ENCODE measurements around the gene MIB1. TPM values are rescaled to one million over a fixed set of nuclear protein-coding genes. Genes with fewer than 3 reads are reported as not detected.
A peak's percentile ranks its signal among the peaks of the same experiment; 100 is the strongest.

MIB1 gene
- total and polyA plus RNA-seq, 9 of the 15 experiments (the other 6 are each of a cell fraction or from before 2014, with no cell fraction given): 7.2 to 43.8 (median 23.2) TPM

GRCh38 chr18:21704603-21705364 lies 35.8 kb upstream of the MIB1 start, which contains the start of gene ABHD3 (continued):
- TF ChIP-seq ADNP (tag; IDR thresholded peaks at IDR 0.05): no peak
- TF ChIP-seq ZNF175 (CRISPR knock-in tag; IDR thresholded peaks at IDR 0.05; ENCODE audit: low read depth): no peak
- no peak for TF ChIP-seq TCF3 (CRISPR knock-in tag; IDR thresholded peaks at IDR 0.05)
- TF ChIP-seq BMI1 (IDR thresholded peaks at IDR 0.05; ENCODE audit: low read length): no peak
- no peak for TF ChIP-seq ZNF77 (CRISPR knock-in tag; IDR thresholded peaks at IDR 0.05)
- no peak for TF ChIP-seq CLOCK (CRISPR knock-in tag; IDR thresholded peaks at IDR 0.05; ENCODE audit: borderline replicate concordance)
- 0 out of 2 replicates have a peak, but pooled peaks have one; percentile 31 for TF ChIP-seq TRIM28 (IDR thresholded peaks at IDR 0.05)
- TF ChIP-seq XRCC4 (IDR thresholded peaks at IDR 0.05; ENCODE audit: extremely low read depth, insufficient read depth, insufficient read length): no peak
- TF ChIP-seq ZNF316 (IDR thresholded peaks at IDR 0.05): no peak
- TF ChIP-seq ZNF668 (CRISPR knock-in tag; IDR thresholded peaks at IDR 0.05): no peak
- TF ChIP-seq XRCC5 (IDR thresholded peaks at IDR 0.05; ENCODE audit: low read depth, low read length): peak; percentile 34; the same call in 1 of the 2 replicates
- TF ChIP-seq RAD21 (CRISPR knock-in tag; conservative IDR thresholded peaks at IDR 0.05 in 1 of 2, IDR thresholded peaks at IDR 0.05 in 1 of 2): no peak; a peak in 1 of 4 replicates
- no peak for TF ChIP-seq FOXK2 (conservative IDR thresholded peaks at IDR 0.05 in 1 of 2, IDR thresholded peaks at IDR 0.05 in 1 of 2; ENCODE audit: low read depth in 2 of 2)
- TF ChIP-seq, protein P1, sequence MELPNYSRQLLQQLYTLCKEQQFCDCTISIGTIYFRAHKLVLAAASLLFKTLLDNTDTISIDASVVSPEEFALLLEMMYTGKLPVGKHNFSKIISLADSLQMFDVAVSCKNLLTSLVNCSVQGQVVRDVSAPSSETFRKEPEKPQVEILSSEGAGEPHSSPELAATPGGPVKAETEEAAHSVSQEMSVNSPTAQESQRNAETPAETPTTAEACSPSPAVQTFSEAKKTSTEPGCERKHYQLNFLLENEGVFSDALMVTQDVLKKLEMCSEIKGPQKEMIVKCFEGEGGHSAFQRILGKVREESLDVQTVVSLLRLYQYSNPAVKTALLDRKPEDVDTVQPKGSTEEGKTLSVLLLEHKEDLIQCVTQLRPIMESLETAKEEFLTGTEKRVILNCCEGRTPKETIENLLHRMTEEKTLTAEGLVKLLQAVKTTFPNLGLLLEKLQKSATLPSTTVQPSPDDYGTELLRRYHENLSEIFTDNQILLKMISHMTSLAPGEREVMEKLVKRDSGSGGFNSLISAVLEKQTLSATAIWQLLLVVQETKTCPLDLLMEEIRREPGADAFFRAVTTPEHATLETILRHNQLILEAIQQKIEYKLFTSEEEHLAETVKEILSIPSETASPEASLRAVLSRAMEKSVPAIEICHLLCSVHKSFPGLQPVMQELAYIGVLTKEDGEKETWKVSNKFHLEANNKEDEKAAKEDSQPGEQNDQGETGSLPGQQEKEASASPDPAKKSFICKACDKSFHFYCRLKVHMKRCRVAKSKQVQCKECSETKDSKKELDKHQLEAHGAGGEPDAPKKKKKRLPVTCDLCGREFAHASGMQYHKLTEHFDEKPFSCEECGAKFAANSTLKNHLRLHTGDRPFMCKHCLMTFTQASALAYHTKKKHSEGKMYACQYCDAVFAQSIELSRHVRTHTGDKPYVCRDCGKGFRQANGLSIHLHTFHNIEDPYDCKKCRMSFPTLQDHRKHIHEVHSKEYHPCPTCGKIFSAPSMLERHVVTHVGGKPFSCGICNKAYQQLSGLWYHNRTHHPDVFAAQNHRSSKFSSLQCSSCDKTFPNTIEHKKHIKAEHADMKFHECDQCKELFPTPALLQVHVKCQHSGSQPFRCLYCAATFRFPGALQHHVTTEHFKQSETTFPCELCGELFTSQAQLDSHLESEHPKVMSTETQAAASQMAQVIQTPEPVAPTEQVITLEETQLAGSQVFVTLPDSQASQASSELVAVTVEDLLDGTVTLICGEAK (IDR thresholded peaks at IDR 0.05): 0 out of 2 replicates have a peak, but pooled peaks have one; percentile 20
- TF ChIP-seq, protein P1 (CRISPR knock-in tag; IDR thresholded peaks at IDR 0.05): no peak
- TF ChIP-seq MYNN (IDR thresholded peaks at IDR 0.05): no peak
- TF ChIP-seq MYNN (CRISPR knock-in tag; IDR thresholded peaks at IDR 0.05): no peak
- TF ChIP-seq HMGN3 (IDR thresholded peaks at IDR 0.05; ENCODE audit: borderline replicate concordance, extremely low read depth, insufficient read length, low read depth, low read length): peak; percentile 59
